GM19468 (cell line): ENCODE measurements around the gene CDC42BPA.

Source experiments
- ATAC-seq: cut with Tn5 transposase; IDR thresholded peaks from one replicate; pipeline ENCODE4 v1.9.1; 2021; ENCODE audit warnings: mild to moderate bottlenecking, moderate library complexity, moderate number of reproducible peaks; ENCODE audit not compliant: unreplicated experiment; ENCODE audit errors: extremely low read depth

Gene CDC42BPA

GRCh38 chr1:227086636-227087035 is 231.7 kb downstream of the CDC42BPA start:
- ATAC-seq = no peak

DNA sequence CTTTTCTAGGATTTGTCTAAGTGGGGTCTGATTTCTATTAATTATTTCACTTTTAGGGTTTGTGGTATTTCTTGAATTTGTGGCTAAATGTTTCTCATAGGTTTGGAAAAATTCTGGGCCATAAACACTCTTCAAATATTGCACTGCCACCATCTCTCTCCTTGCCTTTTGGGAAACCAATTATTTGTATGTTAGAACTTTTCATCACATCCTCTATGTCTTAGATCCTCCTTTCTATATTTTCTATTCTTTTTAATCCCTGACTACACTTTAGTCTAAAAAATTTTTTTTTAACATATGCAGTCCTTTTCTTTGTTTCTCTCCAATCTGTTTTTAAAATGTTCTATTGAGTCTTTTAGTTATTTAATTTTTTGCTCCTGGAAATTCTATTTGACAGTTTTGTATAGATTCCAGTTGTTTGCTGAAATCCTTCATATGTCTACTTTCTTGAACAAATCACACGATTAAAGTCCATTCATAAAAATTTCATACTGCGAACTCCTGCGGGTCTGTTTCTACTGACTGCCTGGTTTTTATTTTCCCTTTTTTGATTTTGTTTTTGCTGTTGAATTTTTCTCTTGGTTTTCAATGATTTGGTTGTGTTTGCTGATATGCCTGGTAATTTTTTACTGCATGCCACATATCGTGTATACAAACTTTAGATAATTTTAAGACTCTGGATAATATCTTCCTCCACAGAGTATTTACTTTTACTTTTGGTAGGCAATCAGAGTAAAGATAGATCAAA is 235.1 kb downstream of the CDC42BPA start:
- no peak for ATAC-seq

DNA sequence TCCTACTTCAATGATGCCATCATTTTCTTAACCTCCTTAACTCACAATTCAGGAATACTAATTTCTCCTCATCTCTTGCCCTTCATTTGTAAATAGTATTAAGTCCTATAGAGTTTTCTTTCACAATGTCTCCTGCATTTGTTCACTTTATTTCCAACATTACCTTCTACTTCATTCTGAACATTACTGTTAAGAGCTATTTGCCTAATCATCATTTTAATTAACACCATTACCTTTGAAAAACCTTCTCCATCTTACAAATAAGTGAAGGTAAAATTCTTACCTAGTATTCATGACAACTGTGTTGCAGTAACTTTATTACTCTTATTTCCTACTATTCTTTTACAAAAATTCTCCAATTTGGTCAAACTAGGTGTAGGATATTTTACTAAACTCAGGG is 240.5 kb downstream of the CDC42BPA start:
- no peak for ATAC-seq

DNA sequence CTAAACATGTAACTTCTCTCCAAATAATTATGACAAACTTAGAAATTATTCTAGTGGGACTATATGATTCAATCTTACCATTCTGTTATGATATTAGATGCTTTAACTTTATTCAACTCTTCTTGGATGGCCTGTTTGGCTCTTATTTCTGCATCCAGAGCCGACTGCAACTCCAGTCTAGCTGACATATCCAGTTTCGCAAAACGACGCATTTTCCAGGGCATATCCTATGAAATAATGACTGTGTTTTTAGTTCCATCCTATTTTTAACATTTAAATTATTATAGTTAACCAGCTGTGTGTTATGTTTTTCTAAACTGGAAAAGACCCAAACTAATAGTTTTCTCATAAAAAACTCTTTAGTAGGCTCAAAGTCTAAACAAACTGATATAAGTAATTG is 244.5 kb downstream of the CDC42BPA start:
- no peak for ATAC-seq

DNA sequence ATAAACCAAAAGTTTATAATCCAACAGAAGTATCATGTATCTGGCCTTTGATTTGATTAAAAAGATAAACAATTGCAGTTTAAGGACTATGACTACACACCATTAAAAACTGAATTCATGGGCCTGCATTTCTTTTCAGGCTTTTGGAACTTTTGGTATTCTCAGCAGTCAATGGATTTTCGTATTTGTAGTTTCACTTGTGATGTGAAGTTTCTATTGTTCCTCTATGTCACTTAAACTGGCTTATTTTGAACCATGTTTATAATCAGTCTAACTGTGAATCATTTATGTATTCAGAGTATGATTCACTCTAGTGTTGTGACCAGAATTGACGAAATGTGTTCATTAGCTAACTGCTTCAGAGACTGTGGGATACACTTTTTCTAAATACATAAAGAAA is 245.3 kb downstream of the CDC42BPA start:
- peak; percentile 51 for ATAC-seq

- ATAC-seq = no peak
Observed at GRCh38 chr1:227071895-227072587, 246.3 kb downstream of the CDC42BPA start.

DNA sequence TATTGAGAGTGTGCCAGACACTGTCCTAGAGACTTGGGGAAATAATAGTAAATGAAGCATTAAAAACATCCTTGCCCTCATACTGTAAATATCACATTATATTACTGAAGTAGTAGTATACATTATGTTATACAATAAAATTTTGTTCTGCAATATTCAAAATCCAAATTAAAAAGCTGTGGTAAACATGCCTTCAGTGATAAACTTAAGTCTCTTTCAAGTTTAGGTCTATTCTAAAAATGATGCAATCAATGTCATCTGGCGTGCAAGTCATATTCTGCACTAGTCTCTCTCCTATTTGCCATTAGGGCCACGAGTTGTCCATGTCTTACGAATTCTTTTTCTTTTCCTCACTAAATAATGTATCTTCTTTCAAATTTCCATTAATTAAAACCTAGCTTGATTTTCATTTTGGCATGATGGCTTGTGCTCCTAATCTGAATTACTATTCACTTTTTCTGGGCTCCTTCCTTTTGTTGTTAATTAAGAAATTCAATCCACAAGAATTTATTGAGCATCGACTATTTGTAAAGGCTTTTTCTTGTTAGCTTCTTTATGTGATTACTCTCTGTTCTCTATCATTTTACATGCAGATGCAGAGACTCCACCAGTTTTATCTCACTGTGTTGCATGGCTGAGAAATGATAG is 247.5 kb downstream of the CDC42BPA start:
- no peak for ATAC-seq

- no peak for ATAC-seq
Observed at GRCh38 chr1:227069490-227069889, 248.8 kb downstream of the CDC42BPA start.

- ATAC-seq = no peak
Observed at GRCh38 chr1:227068883-227069282, 249.4 kb downstream of the CDC42BPA start.

DNA sequence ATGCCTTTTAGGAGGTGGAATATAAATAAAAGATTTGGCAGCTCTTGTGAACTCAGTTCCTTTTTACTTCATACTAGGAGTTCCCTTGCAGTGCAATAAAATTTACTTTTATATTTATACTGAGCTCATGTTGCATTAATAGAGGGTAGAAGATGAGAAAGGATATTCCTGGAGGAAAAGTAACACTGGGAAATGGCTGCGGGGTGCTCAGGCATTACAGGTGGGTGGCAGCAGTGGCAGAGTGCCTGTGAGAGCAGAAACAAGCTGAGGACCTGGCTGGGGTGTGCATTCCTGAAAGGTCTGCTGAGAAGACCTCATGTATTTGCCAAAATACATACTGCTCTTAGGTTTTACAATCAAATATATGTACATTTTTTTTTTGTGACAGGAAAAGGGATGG is 251.3 kb downstream of the CDC42BPA start:
- ATAC-seq = no peak

DNA sequence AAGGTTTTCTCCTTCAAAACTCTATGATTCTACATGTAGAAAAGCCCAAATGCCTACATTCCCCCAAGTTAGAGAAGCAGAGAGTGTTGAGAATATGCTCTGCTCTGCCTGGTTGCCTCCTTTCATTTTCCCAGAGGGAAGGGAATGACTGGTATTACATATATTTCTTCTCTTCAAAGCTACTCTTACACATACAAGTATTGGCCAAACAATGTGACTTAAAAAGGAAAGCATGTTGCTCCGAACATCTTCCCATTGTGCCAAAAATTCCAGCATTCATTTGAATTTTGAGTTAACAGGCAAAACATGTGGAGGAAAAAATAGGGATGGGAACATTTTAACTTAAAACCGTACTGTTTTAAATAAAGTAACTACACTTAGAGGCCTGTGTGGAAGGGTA is 253.0 kb downstream of the CDC42BPA start:
- no peak for ATAC-seq

DNA sequence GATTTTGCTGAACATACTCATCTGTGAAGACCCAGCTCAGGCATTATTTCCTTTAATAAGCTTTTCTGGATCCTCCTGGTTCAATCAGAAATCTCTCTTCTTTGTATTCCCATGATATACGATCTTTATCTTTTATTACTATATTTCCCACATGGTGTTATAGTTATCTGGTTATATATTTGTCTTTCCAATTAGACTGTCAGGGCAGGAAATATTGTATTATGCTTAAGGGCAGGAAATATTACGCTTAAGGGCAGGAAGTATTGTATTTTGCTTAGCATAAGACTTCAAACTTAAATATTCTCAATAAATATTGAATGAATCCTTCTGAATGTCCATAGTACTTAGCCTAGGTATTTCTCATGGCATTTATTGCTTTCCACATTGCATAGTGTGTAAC is 256.0 kb downstream of the CDC42BPA start:
- ATAC-seq = no peak

DNA sequence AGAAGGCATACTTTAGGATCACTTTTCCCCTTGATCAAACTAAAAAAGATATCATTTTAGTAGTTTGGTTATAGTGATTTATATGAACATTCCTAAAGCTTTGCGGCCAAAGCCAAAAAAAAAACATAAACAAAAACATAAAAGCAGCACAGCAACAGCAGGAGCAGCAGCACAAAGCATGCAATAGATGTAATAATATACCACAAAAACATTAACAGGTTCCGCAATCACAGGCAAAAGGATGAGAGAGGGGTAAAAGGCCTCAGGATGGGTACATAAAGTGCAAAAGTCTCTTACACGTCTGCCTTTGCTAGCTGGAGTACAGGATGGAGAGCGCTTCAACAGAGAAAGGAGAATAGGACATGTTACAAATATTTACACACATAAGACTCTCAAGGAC is 259.2 kb downstream of the CDC42BPA start:
- no peak for ATAC-seq

- ATAC-seq = no peak
Observed at GRCh38 chr1:227058321-227058751, 260.0 kb downstream of the CDC42BPA start.

- ATAC-seq = no peak
Observed at GRCh38 chr1:227049253-227049652, 269.0 kb downstream of the CDC42BPA start.

- ATAC-seq = no peak
Observed at GRCh38 chr1:227043755-227044154, 274.5 kb downstream of the CDC42BPA start.

GRCh38 chr1:227042292-227042691 is 276.0 kb downstream of the CDC42BPA start:
- ATAC-seq = no peak

DNA sequence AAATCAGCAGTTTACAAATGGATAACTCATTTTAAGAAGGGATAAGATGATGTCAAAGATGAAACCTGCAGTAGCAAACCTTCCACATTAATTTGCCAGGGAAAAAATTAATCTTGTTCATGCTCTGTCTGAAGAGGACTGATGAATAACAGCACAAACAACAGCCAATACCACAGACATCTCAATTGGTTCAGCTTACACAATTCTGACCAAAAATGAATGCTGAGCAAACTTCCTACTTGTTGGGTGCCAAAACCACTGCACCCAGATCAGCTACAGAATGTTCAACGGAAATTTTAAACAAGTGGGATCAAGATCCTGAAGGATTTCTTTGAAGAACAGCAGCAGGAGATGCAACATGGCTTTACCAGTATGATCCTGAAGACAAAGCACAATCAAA is 279.9 kb downstream of the CDC42BPA start:
- ATAC-seq = no peak

DNA sequence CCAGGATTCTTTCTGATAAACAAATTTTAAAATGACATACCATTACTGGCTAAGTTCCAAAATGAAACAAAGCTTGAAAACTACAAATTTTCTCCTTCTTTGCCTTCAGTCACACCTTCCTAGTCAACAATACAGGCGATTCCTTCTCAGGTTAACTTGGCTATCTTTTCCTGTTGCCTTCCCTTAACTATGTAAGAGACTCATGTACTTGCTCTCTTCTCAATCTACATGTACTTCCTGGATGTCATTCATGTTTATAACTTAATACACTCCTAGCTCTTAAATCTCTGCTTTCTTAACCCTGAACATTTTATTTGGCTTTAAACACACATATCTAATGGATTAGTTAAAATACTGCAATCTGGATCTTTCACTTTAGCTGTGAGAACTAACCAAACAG is 281.2 kb downstream of the CDC42BPA start:
- no peak for ATAC-seq

DNA sequence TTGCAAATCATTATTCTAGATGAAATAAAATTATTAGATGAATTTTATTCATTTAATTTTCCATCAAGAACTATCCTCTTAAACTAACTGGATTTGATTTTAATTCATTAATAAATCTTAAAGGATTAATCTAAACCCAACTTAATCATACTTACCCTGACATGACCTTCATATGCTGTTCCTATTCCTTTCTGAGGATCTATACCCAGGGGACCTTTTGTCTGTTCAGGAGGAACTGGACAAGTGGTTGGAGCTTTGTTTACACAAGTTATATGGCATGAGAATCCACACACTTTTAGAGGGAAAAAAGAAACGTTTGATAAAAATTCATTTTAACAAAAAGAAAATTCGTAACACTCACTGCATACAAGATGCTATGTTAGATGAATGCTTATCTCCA is 283.0 kb downstream of the CDC42BPA start:
- ATAC-seq = no peak

DNA sequence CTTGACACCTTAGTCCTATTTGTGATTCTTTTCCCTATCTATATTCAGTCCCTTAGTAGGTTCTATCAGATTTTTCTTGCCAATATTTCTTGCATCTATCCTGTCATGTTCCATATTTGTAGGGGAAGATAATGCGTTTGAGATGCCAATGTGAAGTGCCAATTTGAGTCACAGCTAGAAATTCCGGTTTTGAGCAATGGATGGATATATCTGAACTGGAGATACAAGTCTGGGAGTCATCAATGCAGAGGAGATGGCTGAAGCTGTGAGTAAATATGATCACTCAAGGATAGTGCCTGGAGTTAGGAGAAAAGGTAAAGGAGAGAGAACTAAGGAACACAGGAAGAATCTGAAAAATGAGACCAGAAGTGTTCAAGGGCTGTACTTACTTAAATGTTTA is 284.4 kb downstream of the CDC42BPA start:
- no peak for ATAC-seq
